GM19468 (cell line): ENCODE measurements around the gene RABL6.
"Not testable (repeated sequence)": the region's sequence is repeated elsewhere in the genome, so short reads cannot be mapped to it uniquely, and the experiment has no call there.

ENCODE experiments used
- ATAC-seq: cut with Tn5 transposase; IDR thresholded peaks from one replicate; pipeline ENCODE4 v1.9.1; 2021; ENCODE audit warnings: mild to moderate bottlenecking, moderate library complexity, moderate number of reproducible peaks; ENCODE audit not compliant: unreplicated experiment; ENCODE audit errors: extremely low read depth

Gene RABL6

DNA sequence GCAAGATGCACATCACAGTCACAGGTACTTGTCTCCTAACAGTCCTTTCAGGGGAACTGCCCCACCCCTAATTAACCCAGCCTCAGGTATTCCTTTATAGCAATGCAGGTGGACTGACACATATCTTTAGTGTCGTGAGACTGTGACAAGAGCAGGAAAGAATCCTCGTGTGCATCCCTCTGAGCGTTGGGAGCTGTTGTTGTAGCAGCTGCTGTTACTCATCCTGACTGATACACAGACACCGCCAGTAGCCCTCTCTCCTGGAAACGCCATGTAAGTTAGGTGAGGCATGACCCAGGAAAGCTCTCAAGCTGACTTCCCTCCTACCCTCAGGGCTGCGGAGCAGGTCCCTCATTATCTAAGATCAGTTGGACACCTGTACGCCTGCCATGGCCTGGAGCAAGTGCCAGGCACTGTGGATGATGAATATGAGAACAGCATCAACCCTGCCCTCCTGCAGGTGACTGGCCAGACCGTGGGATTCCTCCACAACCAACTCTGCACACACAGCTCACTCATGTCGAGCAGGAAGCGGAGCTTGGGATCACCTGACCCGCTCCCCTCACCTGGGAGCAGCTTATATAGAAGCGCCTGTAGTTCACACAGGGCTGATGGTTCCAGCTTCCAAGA is 33.2 kb upstream of the RABL6 start:
- no peak for ATAC-seq

DNA sequence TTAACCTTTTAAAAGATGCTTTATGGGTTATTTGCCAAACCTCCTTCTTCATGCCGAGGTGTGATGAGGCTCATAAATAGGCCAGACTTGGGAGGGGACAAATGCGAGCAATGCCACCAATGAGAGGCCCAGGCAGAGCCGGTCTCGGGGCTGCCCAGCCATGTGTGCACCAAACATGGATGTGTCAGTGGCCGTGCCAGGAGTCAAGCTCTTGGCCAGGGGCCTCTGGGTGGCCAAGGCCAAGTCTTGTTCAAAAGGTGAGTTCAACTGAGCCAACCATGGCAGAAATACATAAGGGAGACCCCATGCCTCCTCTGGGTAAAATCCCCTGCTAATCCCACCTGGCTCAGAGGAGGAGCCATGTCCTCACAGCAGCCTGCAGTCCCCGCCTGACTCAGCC is 32.6 kb upstream of the RABL6 start:
- ATAC-seq, result no peak

DNA sequence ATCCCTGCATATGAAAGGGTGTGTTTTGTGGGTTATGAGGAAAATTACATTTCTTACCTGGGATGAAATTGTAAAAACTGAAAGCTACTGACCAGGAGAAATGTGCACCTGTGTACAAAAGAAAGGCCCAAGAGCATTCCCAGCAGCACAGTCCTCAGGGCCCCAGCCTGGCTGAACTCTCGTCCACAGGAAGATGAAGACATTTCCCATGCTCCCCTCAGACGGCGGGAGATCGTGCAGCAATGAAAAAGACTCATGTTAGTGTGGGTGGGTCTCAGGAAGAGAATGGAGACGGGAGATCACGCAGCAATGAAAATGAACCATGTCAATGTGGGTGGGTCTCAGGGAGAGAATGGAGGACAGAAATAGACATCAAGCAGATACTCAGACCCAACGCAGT is 30.8 kb upstream of the RABL6 start:
- no peak for ATAC-seq

DNA sequence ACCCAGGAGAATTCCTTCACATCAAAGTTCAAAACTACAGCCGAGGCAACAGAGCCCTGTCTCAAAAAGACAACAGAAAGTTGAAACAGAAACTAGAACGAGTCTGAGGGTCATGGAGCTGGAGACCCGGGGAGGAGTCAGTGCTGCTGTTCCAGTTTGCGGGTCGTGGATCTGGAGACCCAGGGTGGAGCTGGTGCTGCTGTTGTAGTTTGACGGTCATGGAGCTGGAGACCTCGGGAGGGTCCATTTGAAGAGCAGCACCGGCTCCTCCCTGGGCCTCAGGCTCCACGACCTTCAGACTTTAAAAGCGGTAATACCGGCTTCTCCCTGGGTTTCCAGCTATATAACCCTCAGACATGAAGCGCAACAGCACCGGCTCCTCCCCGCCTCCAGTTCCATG is 30.4 kb upstream of the RABL6 start:
- no peak for ATAC-seq

DNA sequence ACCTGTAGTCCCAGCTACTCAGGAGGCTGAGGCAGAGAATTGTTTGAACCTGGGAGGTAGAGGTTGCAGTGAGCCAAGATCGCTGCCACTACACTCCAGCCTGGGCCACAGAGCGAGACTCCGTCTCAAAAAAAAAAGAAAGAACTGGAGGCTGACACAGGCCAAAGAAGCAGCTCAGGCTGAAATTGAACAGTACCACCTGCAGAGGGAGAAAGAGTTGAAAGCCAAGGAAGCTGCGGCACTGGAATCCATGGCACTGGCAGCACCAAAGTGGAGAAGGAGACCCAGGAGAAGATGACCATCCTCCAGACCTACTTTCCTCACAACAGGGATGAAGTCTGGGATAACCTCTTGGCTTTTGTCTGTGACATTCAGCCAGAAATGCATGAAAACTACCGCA is 27.9 kb upstream of the RABL6 start:
- no peak for ATAC-seq

DNA sequence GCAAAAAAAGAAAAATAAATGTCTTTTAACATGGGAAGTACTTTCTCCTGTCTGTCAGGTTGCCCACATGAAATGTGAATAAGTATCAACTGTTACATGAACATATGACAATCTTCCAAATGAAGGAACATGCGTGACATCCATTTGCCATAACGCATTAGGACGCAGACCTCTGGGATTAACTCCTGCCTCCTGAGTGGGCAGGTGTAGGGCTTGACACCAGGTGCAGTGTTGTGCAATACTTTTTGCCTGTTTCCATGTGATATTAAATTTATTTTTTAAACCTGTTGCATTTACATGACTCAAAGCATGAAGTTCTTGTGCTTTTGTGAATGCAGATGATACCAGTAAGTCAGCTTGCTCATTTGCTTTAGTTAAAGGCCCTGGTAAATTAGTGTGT is 25.3 kb upstream of the RABL6 start:
- no peak for ATAC-seq

DNA sequence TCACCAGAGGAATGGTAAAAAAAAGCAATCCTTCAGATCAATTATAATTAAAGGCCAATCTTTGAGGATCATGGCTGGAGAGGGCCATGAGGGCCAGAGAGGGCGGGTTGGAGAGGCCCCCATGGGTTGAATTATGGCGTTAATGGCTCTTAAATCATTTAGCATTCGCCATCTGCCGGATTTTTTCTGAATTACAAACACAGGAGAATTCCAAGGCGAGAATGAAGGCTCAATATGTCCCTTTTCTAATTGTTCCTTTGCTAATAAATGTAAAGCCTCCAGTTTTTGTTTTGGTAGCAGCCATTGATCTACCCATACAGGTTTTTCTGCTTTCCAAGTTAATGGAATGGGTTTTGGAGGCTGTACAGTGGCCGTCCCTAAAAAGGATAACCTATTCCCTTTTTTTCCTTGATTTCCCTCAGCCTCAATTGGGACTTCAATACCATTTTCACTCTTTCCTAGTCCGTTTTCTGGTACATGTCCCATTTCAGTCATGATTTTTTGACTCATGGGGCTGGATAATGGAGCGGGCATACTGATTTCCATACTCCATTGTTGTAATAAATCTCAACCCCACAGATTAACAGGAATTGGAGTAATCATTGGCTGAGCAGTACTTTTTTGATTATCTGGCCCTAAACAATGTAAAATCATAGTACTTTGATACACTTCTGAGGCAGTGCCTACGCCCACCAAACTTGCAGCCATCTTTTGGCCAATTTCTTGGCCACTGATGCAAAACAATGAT is 23.3 kb upstream of the RABL6 start:
- no peak for ATAC-seq

DNA sequence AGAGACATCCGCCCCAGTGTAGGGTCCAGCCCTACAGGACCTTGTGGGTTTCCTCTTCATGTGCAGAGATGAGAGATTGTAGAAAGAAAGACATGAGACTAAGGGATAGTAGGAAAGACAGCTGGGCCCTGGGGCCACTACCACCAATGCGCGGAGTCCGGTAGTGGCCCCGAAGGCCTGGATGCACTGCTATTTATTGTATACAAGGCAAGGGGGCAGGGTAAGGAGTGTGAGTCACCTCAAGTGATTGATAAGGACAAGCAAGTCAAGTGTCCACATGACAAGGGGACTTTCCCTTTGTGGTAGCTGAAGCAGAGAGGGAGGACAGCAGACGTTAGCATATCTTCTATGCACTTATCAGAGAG is 22.8 kb upstream of the RABL6 start:
- ATAC-seq, result no peak

DNA sequence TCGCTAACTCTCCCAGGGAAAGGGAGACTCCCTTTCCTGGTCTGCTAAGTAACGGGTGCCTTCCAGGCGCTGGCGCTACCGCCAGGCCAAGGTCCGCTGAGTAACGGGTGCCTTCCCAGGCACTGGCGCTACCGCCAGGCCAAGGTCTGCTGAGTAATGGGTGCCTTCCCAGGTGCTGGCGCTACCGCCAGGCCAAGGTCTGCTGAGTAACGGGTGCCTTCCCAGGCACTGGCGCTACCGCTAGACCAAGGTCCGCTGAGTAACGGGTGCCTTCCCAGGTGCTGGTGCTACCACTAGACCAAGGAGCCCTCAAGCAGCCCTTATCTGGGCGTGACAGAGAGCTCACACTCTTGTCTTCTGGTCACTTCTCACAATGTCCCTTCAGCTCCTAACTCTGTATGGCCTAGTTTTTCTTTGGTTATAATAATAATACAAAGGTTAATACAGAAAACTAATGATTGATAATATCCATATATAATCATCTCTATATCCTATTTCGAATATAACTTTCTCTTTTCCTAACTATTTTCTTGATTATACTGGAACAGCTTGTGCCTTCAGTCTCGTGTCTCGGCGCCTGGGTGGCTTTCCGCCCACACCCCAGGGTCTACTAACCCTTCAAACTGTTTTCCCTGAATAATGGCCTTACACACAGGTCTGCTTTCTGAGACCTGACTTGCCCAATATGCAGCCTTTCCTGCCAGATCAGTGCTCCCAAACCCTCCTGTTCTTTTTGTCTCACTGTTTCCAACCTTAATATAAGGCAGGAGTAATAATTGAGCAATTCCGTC is 22.0 kb upstream of the RABL6 start:
- ATAC-seq, result not testable (repeated sequence)

DNA sequence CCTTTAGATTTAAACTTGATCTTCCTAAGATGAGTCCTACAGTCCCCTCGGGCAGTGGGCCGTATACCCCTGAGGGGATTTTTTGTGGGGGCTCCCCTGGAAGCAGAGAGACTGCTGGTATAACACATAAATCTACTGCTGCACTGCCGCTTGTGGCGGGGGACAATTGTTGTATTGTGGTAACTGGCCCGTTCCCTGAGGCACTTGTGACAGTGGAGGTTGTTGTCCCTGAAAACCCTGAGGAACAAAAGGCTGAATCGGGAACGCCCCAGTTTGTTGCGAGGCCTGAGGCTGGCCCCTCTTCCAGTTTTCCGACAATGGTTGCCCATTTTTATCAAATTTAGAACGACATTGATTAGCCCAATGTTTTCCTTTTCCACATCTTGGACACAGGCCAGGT is 21.3 kb upstream of the RABL6 start:
- ATAC-seq, result no peak

DNA sequence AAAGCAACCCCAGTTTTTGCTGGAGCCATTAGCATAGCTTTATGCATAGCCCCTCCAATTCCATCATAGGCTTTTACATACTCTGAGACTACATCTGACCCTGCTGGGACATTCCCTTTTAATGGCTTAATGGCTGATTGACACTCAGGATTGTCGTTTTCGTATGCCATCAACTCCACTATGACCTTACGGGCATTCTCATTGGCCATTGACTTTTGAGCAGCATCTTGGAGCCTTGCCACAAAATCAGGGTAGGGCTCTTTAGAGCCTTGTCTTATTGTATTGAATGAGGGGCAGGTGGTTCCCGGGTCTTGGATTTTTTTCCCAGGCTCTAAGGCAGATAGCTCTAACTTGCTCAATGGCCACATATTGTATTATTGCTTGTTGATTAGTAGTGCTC is 20.8 kb upstream of the RABL6 start:
- ATAC-seq, result not testable (repeated sequence)

DNA sequence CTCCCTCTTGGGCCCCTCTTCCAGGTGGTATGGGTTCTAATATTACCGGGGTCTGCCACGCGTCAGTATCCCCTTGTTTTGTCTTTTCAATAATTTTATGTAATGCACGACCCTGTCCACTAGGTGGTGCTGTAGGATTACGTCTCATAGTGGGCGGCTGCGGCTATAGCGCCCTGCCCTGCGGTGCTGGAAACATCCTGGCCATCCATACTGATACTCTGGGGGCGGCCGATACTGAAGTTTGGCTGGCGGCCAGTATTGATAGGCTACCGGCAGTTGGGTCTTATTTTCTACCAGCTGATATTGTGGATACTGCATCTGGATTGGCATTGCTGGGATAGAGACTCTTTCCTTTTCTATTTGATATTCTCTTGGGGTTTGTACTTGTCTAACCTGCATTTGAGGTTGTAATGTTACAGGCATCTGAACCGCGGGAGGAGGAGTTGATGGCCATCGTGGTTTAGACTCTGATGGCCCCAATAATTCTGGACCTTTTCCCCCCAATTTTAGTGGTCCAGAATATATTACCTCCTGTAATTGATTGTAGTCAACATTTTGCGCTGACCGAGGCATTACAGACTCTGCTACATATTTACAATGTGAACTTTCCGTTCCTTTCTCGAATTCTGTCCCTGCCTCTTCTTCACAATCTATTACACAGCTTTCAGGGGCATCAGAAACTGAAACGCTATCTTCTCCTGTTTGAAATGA is 19.9 kb upstream of the RABL6 start:
- no peak for ATAC-seq

DNA sequence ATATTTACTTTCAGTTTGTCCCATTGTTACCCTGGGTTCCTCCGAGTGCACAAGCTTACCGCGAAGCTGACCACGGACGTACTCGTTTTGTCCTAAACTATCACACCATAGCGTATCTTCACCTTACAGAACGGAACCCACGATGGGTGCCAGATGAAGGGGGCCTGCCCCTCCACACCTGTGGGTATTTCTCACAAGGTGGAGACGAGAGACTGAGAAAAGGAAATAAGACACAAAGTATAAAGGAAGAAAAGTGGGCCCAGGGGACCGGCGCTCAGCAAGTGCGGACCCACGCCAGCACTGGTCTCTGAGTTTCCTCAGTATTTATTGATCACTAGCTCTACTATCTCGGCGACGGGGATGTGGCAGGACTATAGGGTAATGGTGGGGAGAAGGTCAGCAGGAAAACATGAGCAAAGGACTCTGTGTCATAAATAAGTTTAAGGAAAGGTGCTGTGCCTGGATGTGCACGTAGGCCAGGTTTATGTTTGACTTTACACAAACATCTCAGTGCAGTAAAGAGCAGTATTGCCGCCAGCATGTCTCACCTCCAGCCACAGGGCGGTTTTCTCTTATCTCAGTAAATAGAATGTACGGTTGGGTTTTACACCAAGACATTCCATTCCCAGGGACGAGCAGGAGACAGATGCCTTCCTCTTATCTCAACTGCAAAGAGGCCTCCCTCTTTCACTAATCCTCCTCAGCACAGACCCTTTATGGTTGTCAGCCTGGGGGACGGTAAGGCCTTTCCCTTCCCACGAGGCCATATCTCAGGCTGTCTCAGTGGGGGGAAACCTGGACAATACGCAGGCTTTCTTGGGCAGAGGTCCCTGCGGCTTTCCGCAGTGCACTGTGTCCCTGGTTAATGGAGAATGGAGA is 18.9 kb upstream of the RABL6 start:
- ATAC-seq, result not testable (repeated sequence)

DNA sequence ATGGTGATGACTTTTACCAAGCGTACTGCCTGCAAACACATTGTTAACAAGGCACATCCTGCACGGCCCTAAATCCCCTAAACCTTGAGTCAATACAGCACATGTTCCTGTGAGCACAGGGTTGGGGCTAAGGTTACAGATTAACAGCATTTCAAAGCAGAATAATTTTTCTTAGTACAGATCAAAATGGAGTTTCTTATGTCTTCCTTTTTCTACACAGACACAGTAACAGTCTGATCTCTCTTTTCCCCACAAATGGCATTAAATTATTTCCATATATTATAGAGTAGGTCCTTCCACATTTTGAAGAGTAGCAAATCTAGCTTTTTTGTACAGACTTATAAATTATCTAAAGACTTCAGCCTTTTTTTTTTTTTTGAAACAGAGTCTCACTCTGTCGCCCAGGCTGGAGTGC is 18.2 kb upstream of the RABL6 start:
- ATAC-seq, result no peak

DNA sequence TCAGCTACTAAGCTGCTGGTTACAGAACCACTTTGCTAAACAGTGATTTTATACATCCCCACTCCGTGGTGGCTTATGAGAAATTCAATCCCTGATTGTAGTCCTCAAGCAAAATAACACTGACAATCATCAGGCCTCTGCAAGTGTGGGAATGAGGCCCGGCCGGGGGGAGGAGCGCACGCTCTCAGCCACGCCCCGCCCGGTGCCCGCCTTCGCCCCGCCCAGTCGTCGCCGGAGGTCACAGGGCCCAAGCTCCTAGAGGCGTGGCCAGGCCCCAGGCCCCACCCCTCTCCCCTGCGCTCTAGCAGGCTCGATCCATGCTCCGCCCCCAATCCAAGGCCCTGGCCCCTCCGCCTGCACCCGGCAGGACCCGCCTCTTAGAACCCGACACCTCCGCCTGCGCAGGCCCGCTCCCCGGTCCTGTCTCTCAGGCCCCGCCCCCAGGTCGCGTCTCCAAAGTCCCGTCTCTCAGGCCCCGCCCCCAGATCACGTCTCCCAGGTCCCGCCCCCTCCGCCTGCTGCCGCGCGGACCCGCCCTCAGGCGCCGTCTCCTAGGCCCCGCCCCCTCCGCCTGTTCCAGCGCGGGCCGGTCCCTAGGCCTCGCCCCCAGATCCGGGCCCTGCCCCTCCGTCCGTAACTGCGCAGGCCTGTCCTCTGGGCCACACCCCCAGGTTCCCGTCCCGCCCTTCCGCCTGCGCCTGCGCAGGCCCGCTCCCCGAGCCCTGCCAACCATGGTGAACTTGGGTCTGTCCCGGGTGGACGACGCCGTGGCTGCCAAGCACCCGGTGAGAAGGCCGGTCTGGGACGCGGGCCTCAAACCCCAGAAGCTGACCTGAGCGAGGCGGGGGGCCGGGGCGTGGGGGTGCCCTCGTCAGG is 16.9 kb upstream of the RABL6 start, which contains the start of gene TMEM141:
Gene TMEM141 (plus strand): TSS at position 705 of the 876 bp plus-strand sequence. CDS start 27 bp downstream, at position 732.
- peak; percentile 72 for ATAC-seq

DNA sequence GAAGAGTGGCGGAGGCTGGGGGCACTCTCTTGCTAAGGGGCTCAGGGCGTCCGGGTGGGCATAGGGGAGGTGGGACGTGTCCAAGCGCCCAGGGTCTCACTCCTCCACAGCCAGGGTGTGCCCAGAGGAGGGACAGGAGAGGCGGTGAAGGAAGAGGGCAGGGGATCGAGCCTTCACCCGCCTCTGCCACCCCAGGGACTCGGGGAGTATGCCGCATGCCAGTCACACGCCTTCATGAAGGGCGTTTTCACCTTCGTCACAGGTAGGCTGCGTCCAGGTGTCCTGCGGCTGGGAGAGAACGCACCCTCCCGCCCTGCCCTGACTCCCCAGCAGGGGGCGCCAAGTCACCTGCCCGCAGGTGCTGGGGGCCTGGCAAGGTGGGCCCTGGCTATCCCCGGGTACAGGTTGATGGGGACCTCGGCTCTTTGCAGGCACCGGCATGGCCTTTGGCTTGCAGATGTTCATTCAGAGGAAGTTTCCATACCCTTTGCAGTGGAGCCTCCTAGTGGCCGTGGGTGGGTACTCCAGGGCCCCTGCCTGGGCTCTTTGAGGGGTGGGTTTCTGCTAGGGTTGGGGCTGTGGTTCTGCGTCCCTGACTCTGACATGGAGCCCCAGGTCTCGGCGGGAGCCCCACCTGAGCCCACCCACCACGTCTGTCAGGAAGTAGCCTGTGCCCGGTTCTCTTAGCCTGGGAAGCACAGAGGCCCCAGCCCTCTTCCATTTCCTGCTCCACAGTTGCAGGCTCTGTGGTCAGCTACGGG is 16.1 kb upstream of the RABL6 start:
- no peak for ATAC-seq

DNA sequence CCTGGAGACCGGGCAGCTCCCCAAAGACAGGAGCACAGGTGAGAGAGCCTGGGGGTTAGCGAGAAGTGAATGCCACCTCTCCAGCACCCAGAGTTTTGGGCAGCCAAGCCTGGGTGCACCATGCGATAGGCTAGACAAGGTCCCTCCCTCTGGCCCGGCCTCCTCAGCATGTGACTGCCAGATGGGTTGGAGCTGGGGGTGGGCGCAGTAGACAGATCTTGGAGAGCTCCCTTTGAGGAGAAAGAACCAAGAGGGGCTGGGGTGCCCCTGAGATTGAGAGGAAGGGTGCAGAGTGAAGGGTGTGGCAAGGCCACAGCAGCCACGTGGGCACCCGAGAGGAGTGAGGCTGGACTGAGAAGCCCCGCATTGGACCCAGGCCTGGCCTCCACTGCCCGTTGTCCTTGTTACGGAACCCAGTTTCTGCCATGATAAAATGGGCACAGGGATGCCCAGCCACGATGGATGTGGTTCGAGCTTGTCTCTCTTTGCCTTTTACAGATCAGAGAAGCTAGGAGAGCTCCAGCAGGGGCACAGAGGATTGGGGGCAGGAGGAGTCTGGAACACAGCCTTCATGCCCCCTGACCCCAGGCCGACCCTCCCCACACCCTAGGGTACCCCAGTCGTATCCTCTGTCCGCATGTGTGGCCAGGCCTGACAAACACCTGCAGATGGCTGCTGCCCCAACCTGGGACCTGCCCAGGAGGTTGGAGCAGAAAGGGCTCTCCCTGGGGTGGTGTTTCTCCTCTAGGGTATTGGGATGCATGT is 15.2 kb upstream of the RABL6 start:
- no peak for ATAC-seq
